Inflammatory macrophage (primary cell): Measurements from ENCODE around the gene RBKS.

Experiments
- DNase-seq, 2 donors: peaks; one replicate each; pipeline ENCODE4 v3.0.0-alpha.2; 2020 to 2022

The RBKS gene

GRCh38 chr2:27829791-27830190 lies 60.4 kb downstream of the RBKS start:
- no peak for DNase-seq

- DNase-seq, result no peak
These were observed 61.9 kb downstream of the RBKS start for GRCh38 chr2:27828305-27828704.

GRCh38 chr2:27824401-27824800 lies 65.8 kb downstream of the RBKS start:
- no peak for DNase-seq

GRCh38 chr2:27823569-27823968 lies 66.6 kb downstream of the RBKS start:
- DNase-seq, result no peak

- no peak for DNase-seq
These were observed 67.1 kb downstream of the RBKS start for GRCh38 chr2:27823135-27823534.

- DNase-seq, result no peak
These were observed 68.1 kb downstream of the RBKS start for GRCh38 chr2:27822049-27822448.

- no peak for DNase-seq
These were observed 74.2 kb downstream of the RBKS start for GRCh38 chr2:27815860-27816438.

GRCh38 chr2:27814758-27815157 lies 75.4 kb downstream of the RBKS start:
- DNase-seq, result peak; percentile 40 to 42

- DNase-seq, result no peak
These were observed 78.4 kb downstream of the RBKS start for GRCh38 chr2:27811768-27812167.

- peak in 1 of 2 donors; percentile 20 for DNase-seq
These were observed 79.7 kb downstream of the RBKS start for GRCh38 chr2:27810455-27810854.

GRCh38 chr2:27809761-27810241 lies 80.4 kb downstream of the RBKS start:
- peak; percentile 59 to 86 for DNase-seq

- DNase-seq, result no peak
These were observed 81.2 kb downstream of the RBKS start for GRCh38 chr2:27808984-27809383.

- no peak for DNase-seq
These were observed 81.8 kb downstream of the RBKS start for GRCh38 chr2:27808418-27808817.

GRCh38 chr2:27807476-27807875 lies 82.7 kb downstream of the RBKS start:
- no peak for DNase-seq

- DNase-seq, result no peak
These were observed 83.7 kb downstream of the RBKS start for GRCh38 chr2:27806311-27807059.

GRCh38 chr2:27805180-27805579 lies 85.0 kb downstream of the RBKS start:
- no peak for DNase-seq

- DNase-seq, result no peak
These were observed 86.0 kb downstream of the RBKS start for GRCh38 chr2:27804146-27804545.

- DNase-seq, result no peak
These were observed 87.1 kb downstream of the RBKS start for GRCh38 chr2:27803046-27803445.

GRCh38 chr2:27802547-27802946 lies 87.6 kb downstream of the RBKS start:
- no peak for DNase-seq

- DNase-seq, result no peak
These were observed 89.3 kb downstream of the RBKS start for GRCh38 chr2:27800856-27801255.

- DNase-seq, result no peak
These were observed 90.6 kb downstream of the RBKS start for GRCh38 chr2:27799646-27800010.

GRCh38 chr2:27798948-27799645 lies 91.1 kb downstream of the RBKS start:
- DNase-seq, result peak in 1 of 2 donors; percentile 21

GRCh38 chr2:27798486-27798885 lies 91.7 kb downstream of the RBKS start:
- DNase-seq, result peak; percentile 64 to 70

GRCh38 chr2:27797841-27798240 lies 92.3 kb downstream of the RBKS start:
- peak in 1 of 2 donors; percentile 63 for DNase-seq
